HCT116 (cell line): Measurements from ENCODE around the gene MPC1. TPM values are rescaled to one million over a fixed set of nuclear protein-coding genes. Genes with fewer than 3 reads are reported as not detected.

Experiments
- ATAC-seq: fragments of 200-7000 bp; cut with Tn5 transposase; 2 replicates; pipeline ENCODE4 v1.9.1; 2020; ENCODE audit warnings: mild to moderate bottlenecking, moderate library complexity
- BruUV-seq: library from RNA; stranded (reverse); fragments of 400-500 nt; replicated peaks from 2 replicates; lab custom pipeline; 2021; lab: Mats Ljungman, UMichigan
- CTCF ChIA-PET: fragments of 300-600 bp; sonication (Branson Sonifier 250); formaldehyde crosslinking; loops from one replicate; lab custom pipeline; 2021; ENCODE audit warnings: antibody characterized with exemption; lab: Charles Lee
- POLR2A ChIA-PET: fragments of 300-600, 350-600 bp; sonication (Branson Sonifier 250); formaldehyde crosslinking; loops from one replicate; lab custom pipeline; 2021; ENCODE audit warnings: antibody characterized with exemption; lab: Charles Lee
- RAD21 ChIA-PET, 2 experiments: fragments of 300-600 bp; sonication (Branson Sonifier 250); formaldehyde crosslinking; loops; one replicate each; lab custom pipeline; 2023; ENCODE audit warnings: low total read pairs in 2 of 2; ENCODE audit not compliant: uncharacterized antibody in 2 of 2, unreplicated experiment in 2 of 2, low non-redundant PET in 1 of 2; lab: Charles Lee
- DNase-seq: peaks from one replicate; pipeline ENCODE4 v3.0.0-alpha.2; 2010; ENCODE audit warnings: low read depth, low spot score
- H2AFZ ChIP-seq: fragments of 200-600 bp; shearing (Covaris generic), sonication (generic); 2 replicates; pipeline ENCODE4 v1.6.1; 2017; ENCODE audit warnings: low read depth, mixed run types, mixed read lengths, antibody characterized with exemption, low read length; ENCODE audit not compliant: poor library complexity, severe bottlenecking
- H3K27ac ChIP-seq: 2 replicates; pipeline ENCODE4 v1.5.1; 2012; ENCODE audit warnings: low read depth, low read length
- H3K27me3 ChIP-seq: fragments of 200-600 bp; sonication (generic); 2 replicates; pipeline ENCODE4 v1.6.1; 2016; ENCODE audit warnings: mixed run types, low read length, mixed read lengths; ENCODE audit not compliant: insufficient read depth
- H3K36me3 ChIP-seq, 2 experiments: fragments of 200-500 bp in 1 of 2; fragments of 200-600 bp in 1 of 2; sonication (Bioruptor generic) in 1 of 2; sonication (generic) in 1 of 2; 2 replicates each; pipeline versions ENCODE4 v1.5.1 to v1.6.1; 2014 to 2016; ENCODE audit warnings: low read length in 2 of 2, inconsistent platforms in 1 of 2, mixed read lengths in 1 of 2, mixed run types in 1 of 2; ENCODE audit not compliant: insufficient read depth in 2 of 2, control insufficient read depth in 1 of 2
- H3K4me1 ChIP-seq, 2 experiments: fragments of 200-600 bp in 1 of 2; sonication (generic) in 1 of 2; 2 replicates each; pipeline versions ENCODE4 v1.5.1 to v1.6.1; 2012 to 2017; ENCODE audit warnings: low read length in 2 of 2, inconsistent platforms in 1 of 2, mild to moderate bottlenecking in 1 of 2, mixed read lengths in 1 of 2, mixed run types in 1 of 2, moderate library complexity in 1 of 2; ENCODE audit not compliant: insufficient read depth in 2 of 2, control insufficient read depth in 1 of 2
- H3K4me2 ChIP-seq: fragments of 200-600 bp; sonication (generic); 2 replicates; pipeline ENCODE4 v1.6.1; 2017; ENCODE audit warnings: mixed run types, low read length, mixed read lengths
- H3K4me3 ChIP-seq, 2 experiments: fragments of 200-600 bp in 1 of 2; sonication (generic) in 1 of 2; replicated peaks in 1 of 2; 2 replicates each; pipeline ENCODE4 v1.5.1; 2011 to 2016; ENCODE audit warnings: low read length in 2 of 2, control low read depth in 1 of 2, low read depth in 1 of 2, mild to moderate bottlenecking in 1 of 2, mixed read lengths in 1 of 2, mixed run types in 1 of 2
- H3K79me2 ChIP-seq: fragments of 200-600 bp; sonication (generic); 2 replicates; pipeline ENCODE4 v1.6.1; 2017; ENCODE audit warnings: mild to moderate bottlenecking, mixed run types, low read length, moderate library complexity, mixed read lengths; ENCODE audit not compliant: insufficient read depth
- H3K9ac ChIP-seq: fragments of 200-600 bp; sonication (generic); 2 replicates; pipeline ENCODE4 v1.6.1; 2016; ENCODE audit warnings: low read length, mixed read lengths
- H3K9me2 ChIP-seq: fragments of 200-600 bp; sonication (generic), shearing (Covaris generic); 2 replicates; pipeline ENCODE4 v1.6.1; 2017; ENCODE audit warnings: mixed run types, mild to moderate bottlenecking, moderate library complexity; ENCODE audit not compliant: insufficient read depth
- H3K9me3 ChIP-seq, 2 experiments: fragments of 200-500 bp in 1 of 2; fragments of 200-600 bp in 1 of 2; sonication (Bioruptor generic) in 1 of 2; sonication (generic) in 1 of 2; 2 replicates each; pipeline ENCODE4 v1.6.1; 2014 to 2017; ENCODE audit warnings: low read length in 2 of 2, mixed read lengths in 2 of 2, inconsistent platforms in 1 of 2, low read depth in 1 of 2, mild to moderate bottlenecking in 1 of 2, mixed run types in 1 of 2, moderate library complexity in 1 of 2; ENCODE audit not compliant: control insufficient read depth in 1 of 2, insufficient read depth in 1 of 2
- H4K20me1 ChIP-seq: fragments of 200-600 bp; sonication (generic), shearing (Covaris generic); 2 replicates; pipeline ENCODE4 v1.6.1; 2017; ENCODE audit warnings: mixed run types, mild to moderate bottlenecking, moderate library complexity; ENCODE audit not compliant: insufficient read depth
- ATF3 ChIP-seq: IDR thresholded peaks from 2 replicates; pipeline ENCODE4 v1.6.1; 2012
- CTCF ChIP-seq, 3 experiments: fragments of 200-600 bp in 1 of 3; sonication (generic) in 1 of 3; IDR thresholded peaks in 2 of 3; conservative IDR thresholded peaks in 1 of 3; 2 replicates each; pipeline ENCODE4 v1.5.1; 2012 to 2017; ENCODE audit warnings: low read depth in 2 of 3, low read length in 2 of 3, antibody characterized with exemption in 1 of 3, borderline replicate concordance in 1 of 3, control low read depth in 1 of 3, mild to moderate bottlenecking in 1 of 3, mixed read lengths in 1 of 3, mixed run types in 1 of 3, moderate library complexity in 1 of 3; ENCODE audit not compliant: insufficient read depth in 1 of 3
- EGR1 ChIP-seq: IDR thresholded peaks from 2 replicates; pipeline ENCODE4 v1.6.1; 2012; ENCODE audit warnings: low read depth
- EZH2 ChIP-seq: fragments of 200-600 bp; sonication (generic); IDR thresholded peaks from 2 replicates; pipeline ENCODE4 v1.6.1; 2017; ENCODE audit warnings: antibody characterized with exemption, mixed run types
- FOSL1 ChIP-seq: IDR thresholded peaks from 2 replicates; pipeline ENCODE4 v1.6.1; 2012; ENCODE audit warnings: low read depth
- JUND ChIP-seq: IDR thresholded peaks from 2 replicates; pipeline ENCODE4 v1.6.1; 2012
- MAX ChIP-seq: IDR thresholded peaks from 2 replicates; pipeline ENCODE4 v1.6.1; 2012
- POLR2A ChIP-seq: IDR thresholded peaks from 2 replicates; pipeline ENCODE4 v1.7.0; 2011; ENCODE audit warnings: borderline replicate concordance; ENCODE audit not compliant: insufficient read depth, insufficient read length; ENCODE audit errors: extremely low read depth
- POLR2AphosphoS5 ChIP-seq: IDR thresholded peaks from 2 replicates; pipeline ENCODE4 v1.6.1; 2011; ENCODE audit warnings: mild to moderate bottlenecking, low read depth, low read length, moderate library complexity
- RAD21 ChIP-seq: IDR thresholded peaks from 2 replicates; pipeline ENCODE4 v1.6.1; 2012; ENCODE audit warnings: low read depth, mild to moderate bottlenecking
- REST ChIP-seq: IDR thresholded peaks from 2 replicates; pipeline ENCODE4 v1.6.1; 2012; ENCODE audit warnings: low read depth
- SP1 ChIP-seq: IDR thresholded peaks from 2 replicates; pipeline ENCODE4 v1.6.1; 2012; ENCODE audit warnings: low read depth
- YY1 ChIP-seq: IDR thresholded peaks from 2 replicates; pipeline ENCODE4 v1.6.1; 2011; ENCODE audit warnings: low read length, low read depth, moderate library complexity, mild to moderate bottlenecking; ENCODE audit not compliant: insufficient replicate concordance; ENCODE audit errors: extremely low read depth
- ZFX ChIP-seq: fragments of 450-650 bp; IDR thresholded peaks from 2 replicates; pipeline ENCODE4 v1.6.1; 2017
- ZNF274 ChIP-seq: fragments of 200-500 bp; sonication (Bioruptor generic); IDR thresholded peaks from 2 replicates; pipeline ENCODE4 v1.6.1; 2014; ENCODE audit warnings: mild to moderate bottlenecking, low read depth, low read length, inconsistent platforms
- intact Hi-C: fragments of 100-400 bp; cut with micrococcal nuclease; formaldehyde crosslinking; loops from 2 replicates; pipeline ENCODE4 v1.10.0; 2022
- total RNA-seq: library from RNA; stranded (reverse); gene quantifications from one replicate; pipeline ENCODE4 v1.2.1, GENCODE V29; 2021; ENCODE audit not compliant: unreplicated experiment

MPC1 gene
- total RNA-seq, 1 experiment from 2014 or later = 15.9 TPM

- H3K79me2 ChIP-seq = no peaks in the 10 kb centered on the region
- RAD21 ChIA-PET = no interaction called here
- H3K4me1 ChIP-seq = no peaks in the 10 kb centered on the region
- H3K27ac ChIP-seq = no peak overlapping the region
- ATAC-seq (no peak), DNase-seq (no peak)
- intact Hi-C loops = no loop called here
- no peaks in the 10 kb centered on the region for H4K20me1 ChIP-seq
- H3K4me2 ChIP-seq = no peak overlapping the region
- no TSS peak for BruUV-seq
- no peaks in the 10 kb centered on the region for H3K9me3 ChIP-seq
- no peaks in the 10 kb centered on the region for H3K9me2 ChIP-seq
- H3K4me3 ChIP-seq = no peak overlapping the region
- TF ChIP-seq FOSL1 = no peak
- no peak for TF ChIP-seq ZFX
- TF ChIP-seq ATF3 = no peak
- TF ChIP-seq CTCF (IDR thresholded peaks at IDR 0.05 in 2 of 3, conservative IDR thresholded peaks at IDR 0.05 in 1 of 3; ENCODE audit: borderline replicate concordance in 1 of 3, insufficient read depth in 1 of 3, low read depth in 2 of 3, low read length in 2 of 3) = no peak
- TF ChIP-seq POLR2A = no peak
- TF ChIP-seq JUND = no peak
- no peak for TF ChIP-seq MAX
- H2AFZ ChIP-seq = no peak overlapping the region
- H3K9ac ChIP-seq = no peak overlapping the region
- H3K27me3 ChIP-seq = no peaks in the 10 kb centered on the region
- CTCF ChIA-PET = no interaction called here
- no peaks in the 10 kb centered on the region for H3K36me3 ChIP-seq
- POLR2A ChIA-PET = no interaction called here
Measured at GRCh38 chr6:166413491-166413951, 30.8 kb upstream of the MPC1 start.

GRCh38 chr6:166412911-166413384 is 30.2 kb upstream of the MPC1 start:
- H3K27me3 ChIP-seq = no peaks in the 10 kb centered on the region
- H3K9me2 ChIP-seq = no peaks in the 10 kb centered on the region
- no peaks in the 10 kb centered on the region for H3K79me2 ChIP-seq
- DNase-seq (no peak), ATAC-seq (no peak)
- H3K9ac ChIP-seq = no peak overlapping the region
- H3K27ac ChIP-seq = no peak overlapping the region
- ChIA-PET RAD21 (no interaction called here), POLR2A (no interaction called here), CTCF (no interaction called here)
- no peaks in the 10 kb centered on the region for H4K20me1 ChIP-seq
- no peaks in the 10 kb centered on the region for H3K4me1 ChIP-seq
- no peak overlapping the region for H3K4me3 ChIP-seq
- no peak overlapping the region for H2AFZ ChIP-seq
- no peaks in the 10 kb centered on the region for H3K36me3 ChIP-seq
- H3K9me3 ChIP-seq = no peaks in the 10 kb centered on the region
- H3K4me2 ChIP-seq = no peak overlapping the region
- intact Hi-C loops = no loop called here
- no TSS peak for BruUV-seq
- TF ChIP-seq EZH2 = no peak
- no peak for TF ChIP-seq POLR2AphosphoS5
- TF ChIP-seq RAD21 = no peak
- TF ChIP-seq ZNF274 = no peak
- no peak for TF ChIP-seq EGR1
- TF ChIP-seq REST = no peak
- no peak for TF ChIP-seq YY1
- TF ChIP-seq SP1 = no peak
